HEK293T (cell line): ENCODE results near the gene SHISA9.

ENCODE experiments used
- BHLHE40 ChIP-seq: fragments of 450-650 bp; IDR thresholded peaks from 2 replicates; pipeline ENCODE4 v1.6.1; 2016; ENCODE audit warnings: mild to moderate bottlenecking, moderate library complexity, borderline replicate concordance
- FOXA1 ChIP-seq: fragments of 450-650 bp; IDR thresholded peaks from 2 replicates; pipeline ENCODE4 v1.6.1; 2016; ENCODE audit warnings: mild to moderate bottlenecking
- FOXM1 ChIP-seq: fragments of 450-650 bp; IDR thresholded peaks from 2 replicates; pipeline ENCODE4 v1.6.1; 2017; ENCODE audit warnings: mild to moderate bottlenecking, borderline replicate concordance
- HDGF ChIP-seq: fragments of 450-650 bp; IDR thresholded peaks from 2 replicates; pipeline ENCODE4 v1.6.1; 2017; ENCODE audit warnings: antibody characterized with exemption, borderline replicate concordance
- NFRKB ChIP-seq: fragments of 450-650 bp; IDR thresholded peaks from 2 replicates; pipeline ENCODE4 v1.6.1; 2016; ENCODE audit warnings: mild to moderate bottlenecking, moderate library complexity
- SUZ12 ChIP-seq: fragments of 450-650 bp; IDR thresholded peaks from 2 replicates; pipeline ENCODE4 v1.6.1; 2016; ENCODE audit warnings: mild to moderate bottlenecking
- TF ChIP-seq, protein P1 (sequence below): fragments of 450-650 bp; IDR thresholded peaks from 2 replicates; pipeline ENCODE4 v1.6.1; 2016

DNA sequence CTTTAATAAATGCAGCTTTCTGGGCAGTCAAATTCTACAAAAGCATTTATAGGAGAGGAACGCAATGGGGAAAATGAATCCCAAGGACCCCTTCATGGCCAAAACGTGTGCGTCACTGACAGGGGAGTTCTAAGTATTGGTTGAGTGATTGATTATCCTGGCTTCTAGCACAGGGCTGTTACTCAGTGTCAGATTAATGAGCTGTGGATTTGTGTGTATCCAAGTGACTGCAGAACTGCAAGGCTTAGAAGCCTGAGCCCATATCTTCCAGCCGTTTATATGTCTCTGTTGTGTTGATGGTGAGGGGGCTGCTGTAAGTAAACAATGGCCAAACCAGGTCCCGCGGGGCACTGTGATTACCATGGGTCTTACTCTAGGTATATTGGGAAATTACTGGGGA, 129.4 kb downstream of the SHISA9 start:
- TF ChIP-seq FOXM1 (no peak), HDGF (no peak), SUZ12 (no peak), NFRKB (no peak), FOXA1 (no peak), BHLHE40 (no peak)
- TF ChIP-seq, protein P1, sequence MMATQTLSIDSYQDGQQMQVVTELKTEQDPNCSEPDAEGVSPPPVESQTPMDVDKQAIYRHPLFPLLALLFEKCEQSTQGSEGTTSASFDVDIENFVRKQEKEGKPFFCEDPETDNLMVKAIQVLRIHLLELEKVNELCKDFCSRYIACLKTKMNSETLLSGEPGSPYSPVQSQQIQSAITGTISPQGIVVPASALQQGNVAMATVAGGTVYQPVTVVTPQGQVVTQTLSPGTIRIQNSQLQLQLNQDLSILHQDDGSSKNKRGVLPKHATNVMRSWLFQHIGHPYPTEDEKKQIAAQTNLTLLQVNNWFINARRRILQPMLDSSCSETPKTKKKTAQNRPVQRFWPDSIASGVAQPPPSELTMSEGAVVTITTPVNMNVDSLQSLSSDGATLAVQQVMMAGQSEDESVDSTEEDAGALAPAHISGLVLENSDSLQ: no peak
